PC-3 (cell line): ENCODE data around the gene GRIPAP1. TPM values are rescaled to one million over a fixed set of nuclear protein-coding genes. Genes with fewer than 3 reads are reported as not detected.

ENCODE experiments used
- ATAC-seq: fragments of 200-7000 bp; cut with Tn5 transposase; 2 replicates; pipeline ENCODE4 v1.9.1; 2020; ENCODE audit warnings: mild to moderate bottlenecking, moderate library complexity
- BruUV-seq: library from RNA; stranded (reverse); fragments of 400-500 nt; replicated peaks from 2 replicates; lab custom pipeline; 2021; lab: Mats Ljungman, UMichigan
- CTCF ChIA-PET: fragments of 300-600 bp; sonication (Branson Sonifier 250); formaldehyde crosslinking; loops from one replicate; lab custom pipeline; 2022; ENCODE audit warnings: antibody characterized with exemption; lab: Charles Lee
- POLR2A ChIA-PET: fragments of 300-600 bp; sonication (Branson Sonifier 250); formaldehyde crosslinking; loops from one replicate; lab custom pipeline; 2022; ENCODE audit warnings: antibody characterized with exemption; ENCODE audit not compliant: unreplicated experiment; lab: Charles Lee
- DNase-seq: peaks from one replicate; pipeline ENCODE4 v3.0.0-alpha.2; 2015
- H2AFZ ChIP-seq: fragments of 300-600 bp; sonication (generic); 2 replicates; pipeline ENCODE4 v1.6.0; 2016; ENCODE audit warnings: antibody characterized with exemption, low read length
- H3F3A ChIP-seq: fragments of 300-600 bp; sonication (generic); one replicate; pipeline ENCODE4 v1.6.0; 2017; ENCODE audit warnings: antibody characterized with exemption, low read length, control low read depth, mild to moderate bottlenecking; ENCODE audit not compliant: unreplicated experiment
- H3K27ac ChIP-seq: fragments of 300-600 bp; sonication (generic); 2 replicates; pipeline ENCODE4 v1.5.1; 2016; ENCODE audit warnings: mild to moderate bottlenecking, low read length
- H3K27me3 ChIP-seq: fragments of 300-600 bp; sonication (generic); 2 replicates; pipeline ENCODE4 v1.6.1; 2016; ENCODE audit warnings: low read length, mixed read lengths
- H3K36me3 ChIP-seq: fragments of 300-600 bp; sonication (generic); 2 replicates; pipeline ENCODE4 v1.6.1; 2016; ENCODE audit warnings: low read depth, mixed run types, low read length, mixed read lengths
- H3K4me1 ChIP-seq: fragments of 300-600 bp; sonication (generic); 2 replicates; pipeline ENCODE4 v1.5.1; 2016; ENCODE audit warnings: low read length; ENCODE audit not compliant: insufficient read depth
- H3K4me2 ChIP-seq: fragments of 300-600 bp; sonication (generic); 2 replicates; pipeline ENCODE4 v1.6.0; 2016; ENCODE audit warnings: low read length
- H3K4me3 ChIP-seq: fragments of 300-600 bp; sonication (generic); 2 replicates; pipeline ENCODE4 v1.5.1; 2016; ENCODE audit warnings: mild to moderate bottlenecking, low read length, mixed read lengths
- H3K79me2 ChIP-seq: fragments of 300-600 bp; sonication (generic); 2 replicates; pipeline ENCODE4 v1.6.1; 2017; ENCODE audit warnings: low read length, mixed read lengths
- H3K9ac ChIP-seq: fragments of 300-600 bp; sonication (generic); 2 replicates; pipeline ENCODE4 v1.6.0; 2016; ENCODE audit warnings: mild to moderate bottlenecking, low read length
- H3K9me2 ChIP-seq: fragments of 300-600 bp; sonication (generic); replicated peaks from 2 replicates; pipeline ENCODE4 v1.6.1; 2016; ENCODE audit warnings: mixed run types, low read length, mixed read lengths
- H3K9me3 ChIP-seq: fragments of 300-600 bp; sonication (generic); 2 replicates; pipeline ENCODE4 v1.6.1; 2016; ENCODE audit warnings: low read length, mixed read lengths
- H4K20me1 ChIP-seq: fragments of 300-600 bp; sonication (generic); 2 replicates; pipeline ENCODE4 v1.6.1; 2016; ENCODE audit warnings: low read length, mixed read lengths
- EZH2 ChIP-seq: fragments of 300-600 bp; sonication (generic); IDR thresholded peaks from one replicate; pipeline ENCODE4 v1.6.1; 2017; ENCODE audit warnings: antibody characterized with exemption, mild to moderate bottlenecking, low read length; ENCODE audit not compliant: unreplicated experiment
- EZH2phosphoT487 ChIP-seq: fragments of 300-600 bp; sonication (generic); IDR thresholded peaks from 2 replicates; pipeline ENCODE4 v1.6.1; 2018; ENCODE audit warnings: mild to moderate bottlenecking, antibody characterized with exemption, low read length, borderline replicate concordance
- intact Hi-C: fragments of 100-400 bp; cut with micrococcal nuclease; formaldehyde crosslinking; loops from 2 replicates; pipeline ENCODE4 v1.9.0; 2023
- total RNA-seq: library from RNA; depleted of rRNA; stranded (reverse); fragments of >200 nt; gene quantifications from 2 replicates; pipeline ENCODE4 v1.2.3, GENCODE V29; 2014
- TF ChIP-seq, protein P1 (sequence below): fragments of 300-600 bp; sonication (generic); conservative IDR thresholded peaks from 2 replicates; pipeline ENCODE4 v1.5.1; 2017; ENCODE audit warnings: antibody characterized with exemption, low read depth, mild to moderate bottlenecking, low read length

The GRIPAP1 gene
- total RNA-seq, 1 experiment from 2014 or later, result 31.1 TPM

DNA sequence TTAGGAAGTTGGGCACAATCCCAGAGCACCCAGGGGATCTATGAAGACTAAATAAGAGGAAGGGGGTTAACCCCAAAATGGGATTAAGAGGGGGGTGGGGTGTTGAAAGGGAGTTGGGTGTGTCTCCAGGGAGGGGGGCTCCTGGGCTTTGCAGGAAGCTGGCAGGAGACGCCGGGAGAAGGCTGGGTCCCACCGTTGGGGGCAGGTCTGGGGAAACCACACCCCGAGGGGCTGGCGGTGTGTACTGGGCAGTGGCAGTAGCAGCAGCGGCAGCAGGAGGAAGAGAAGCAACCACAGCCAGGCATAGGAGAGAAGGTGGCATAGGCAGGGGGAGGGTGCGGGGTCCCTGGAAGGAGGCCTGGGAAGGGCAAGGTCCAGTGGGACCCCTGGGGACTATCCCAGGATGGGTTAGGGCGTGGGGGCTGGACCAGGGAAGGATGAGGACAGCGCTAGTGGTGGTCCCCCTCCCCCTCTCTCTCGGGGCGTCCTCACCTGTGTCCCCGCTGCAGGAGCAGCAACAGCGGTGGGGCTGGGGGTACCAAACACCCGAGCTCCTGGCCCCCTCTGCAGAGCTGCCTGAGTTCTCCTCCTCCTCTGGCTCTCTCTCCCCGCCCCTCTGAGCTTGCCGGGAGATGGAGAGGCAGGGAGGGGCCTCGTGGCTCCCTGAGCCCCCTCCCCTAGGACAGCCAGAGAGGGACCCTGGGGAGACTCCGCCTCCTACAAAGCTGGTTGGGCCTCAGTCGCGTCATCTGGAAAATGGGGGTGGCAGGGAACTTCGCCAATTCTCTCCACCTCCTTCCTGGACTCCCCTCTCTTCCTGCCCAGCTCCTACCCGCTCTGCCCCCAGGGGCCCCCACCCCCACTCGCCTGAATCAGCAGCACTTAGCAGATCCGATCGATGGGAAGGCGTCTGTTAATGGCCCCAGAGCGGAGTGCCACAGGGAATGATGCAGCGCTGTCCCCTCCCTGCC, 30.5 kb downstream of the GRIPAP1 start, which contains the start of gene KCND1:
Gene KCND1, minus strand, starts transcription at position 596 of the 971 bp plus-strand sequence. CDS start 1,573 bp downstream, outside the sequence.
- H3K27me3 ChIP-seq, result no peaks in the 10 kb centered on the region
- H4K20me1 ChIP-seq, result no peaks in the 10 kb centered on the region
- H3K4me1 ChIP-seq, result no peaks in the 10 kb centered on the region
- no peak within 1 kb of the TSS for H3K4me3 ChIP-seq
- intact Hi-C loops, result loop anchor here (1.0 kb wide), 1 partner anchor 72 kb away; the partner anchor contains the start of gene TFE3
- H3K36me3 ChIP-seq, result peaks cover 3% of the 10 kb centered on the region; the same call in 1 of the 2 replicates
- DNase-seq (no peak), ATAC-seq (peak; percentile 28)
- H3K9me3 ChIP-seq, result no peaks in the 10 kb centered on the region
- ChIA-PET CTCF (no interaction called here), POLR2A (interaction anchor here (0.6 kb wide), 1 partner anchor 9 kb away, joined by 3 read pairs; no protein-coding TSS in a partner anchor)
- H3K79me2 ChIP-seq, result no peaks in the 10 kb centered on the region
- H3K4me2 ChIP-seq, result no peak within 1 kb of the TSS
- no peaks in the 10 kb centered on the region for H3F3A ChIP-seq
- no peaks in the 10 kb centered on the region for H3K9me2 ChIP-seq
- no peak within 1 kb of the TSS for H3K9ac ChIP-seq
- TF ChIP-seq, protein P1, sequence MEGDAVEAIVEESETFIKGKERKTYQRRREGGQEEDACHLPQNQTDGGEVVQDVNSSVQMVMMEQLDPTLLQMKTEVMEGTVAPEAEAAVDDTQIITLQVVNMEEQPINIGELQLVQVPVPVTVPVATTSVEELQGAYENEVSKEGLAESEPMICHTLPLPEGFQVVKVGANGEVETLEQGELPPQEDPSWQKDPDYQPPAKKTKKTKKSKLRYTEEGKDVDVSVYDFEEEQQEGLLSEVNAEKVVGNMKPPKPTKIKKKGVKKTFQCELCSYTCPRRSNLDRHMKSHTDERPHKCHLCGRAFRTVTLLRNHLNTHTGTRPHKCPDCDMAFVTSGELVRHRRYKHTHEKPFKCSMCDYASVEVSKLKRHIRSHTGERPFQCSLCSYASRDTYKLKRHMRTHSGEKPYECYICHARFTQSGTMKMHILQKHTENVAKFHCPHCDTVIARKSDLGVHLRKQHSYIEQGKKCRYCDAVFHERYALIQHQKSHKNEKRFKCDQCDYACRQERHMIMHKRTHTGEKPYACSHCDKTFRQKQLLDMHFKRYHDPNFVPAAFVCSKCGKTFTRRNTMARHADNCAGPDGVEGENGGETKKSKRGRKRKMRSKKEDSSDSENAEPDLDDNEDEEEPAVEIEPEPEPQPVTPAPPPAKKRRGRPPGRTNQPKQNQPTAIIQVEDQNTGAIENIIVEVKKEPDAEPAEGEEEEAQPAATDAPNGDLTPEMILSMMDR, result no peak
- TF ChIP-seq EZH2, result no peak
- TF ChIP-seq EZH2phosphoT487, result no peak
- no peak within 1 kb of the TSS for H3K27ac ChIP-seq
- no TSS peak for BruUV-seq
- H2AFZ ChIP-seq, result no peak within 1 kb of the TSS

DNA sequence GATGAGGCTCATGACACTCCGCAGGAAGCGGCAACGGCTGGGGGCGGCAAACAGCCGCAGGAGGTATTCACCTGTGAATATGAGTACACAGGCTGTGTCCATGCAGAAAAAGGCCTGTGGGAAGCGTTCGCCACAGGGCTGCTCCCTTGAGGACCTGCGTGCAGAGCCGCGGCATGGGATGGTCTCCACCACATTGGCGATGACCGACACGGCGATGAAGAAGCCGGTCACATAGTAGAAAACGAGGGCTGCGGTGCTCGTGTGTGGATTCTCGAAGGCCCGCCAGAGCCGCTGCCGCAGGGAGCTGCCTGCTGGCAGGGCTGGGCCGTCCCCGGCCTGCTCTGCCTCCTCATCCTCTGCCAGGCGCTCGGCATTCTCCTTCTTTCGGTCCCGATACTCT, 32.6 kb downstream of the GRIPAP1 start:
- Histone ChIP-seq H3K36me3 (0 out of 2 replicates have a peak, but pooled peaks cover 1% of the 10 kb centered on the region), H3K79me2 (no peaks in the 10 kb centered on the region), H4K20me1 (no peaks in the 10 kb centered on the region), H3K9me3 (no peaks in the 10 kb centered on the region), H3K4me1 (no peaks in the 10 kb centered on the region), H3K27me3 (no peaks in the 10 kb centered on the region), H3K9me2 (no peaks in the 10 kb centered on the region), H3K4me3 (no peak overlapping the region), H3F3A (no peaks in the 10 kb centered on the region), H2AFZ (no peak overlapping the region), H3K9ac (no peak overlapping the region), H3K4me2 (no peak overlapping the region), H3K27ac (no peak overlapping the region)
- TF ChIP-seq, protein P1, result no peak
- TF ChIP-seq EZH2 (no peak), EZH2phosphoT487 (no peak)
- ChIA-PET POLR2A (no interaction called here), CTCF (no interaction called here)
- intact Hi-C loops, result no loop called here
- DNase-seq (no peak), ATAC-seq (no peak)
- BruUV-seq, result no TSS peak
